HG02571 (cell line): ENCODE data around the gene SLC22A14.

ENCODE experiments used
- ATAC-seq: cut with Tn5 transposase; IDR thresholded peaks from one replicate; pipeline ENCODE4 v1.9.1; 2021; ENCODE audit warnings: mild to moderate bottlenecking, moderate library complexity; ENCODE audit not compliant: unreplicated experiment

SLC22A14 gene

DNA sequence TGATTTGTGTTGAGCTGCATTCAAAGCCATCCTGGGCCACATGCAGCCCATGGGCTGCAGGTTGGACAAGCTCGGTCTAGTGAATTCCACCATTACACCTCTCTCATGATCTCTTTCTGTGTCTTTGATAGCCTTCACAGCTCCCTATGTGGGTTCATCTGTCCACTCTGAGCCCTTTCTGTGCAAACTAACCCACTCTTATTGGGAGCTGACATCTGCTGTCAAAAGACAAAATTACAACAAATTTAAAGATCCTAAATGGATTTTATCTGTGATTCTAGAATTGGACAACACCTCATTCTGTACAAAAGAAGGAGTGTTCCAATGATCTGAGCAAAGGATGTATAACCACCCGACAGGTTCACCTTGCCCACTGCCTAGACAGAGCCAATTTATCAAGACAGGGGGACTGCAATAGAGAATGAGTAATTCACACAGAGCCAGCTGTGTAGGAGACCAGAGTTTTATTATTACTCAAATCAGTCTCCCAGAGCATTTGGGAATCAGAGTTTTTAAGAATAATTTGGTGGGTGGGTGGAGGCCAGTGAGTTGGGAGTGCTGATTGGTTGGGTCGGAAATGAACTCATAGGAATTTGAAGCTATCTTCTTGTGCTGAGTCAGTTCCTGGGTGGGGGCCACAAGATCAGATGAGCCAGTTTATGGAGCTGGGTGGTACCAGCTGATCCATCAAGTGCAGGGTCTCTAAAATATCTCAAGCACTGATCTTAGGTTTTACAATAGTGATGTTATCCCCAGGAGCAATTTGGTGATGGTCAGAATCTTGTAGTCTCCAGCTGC, 61.9 kb downstream of the SLC22A14 start:
- ATAC-seq, result no peak

DNA sequence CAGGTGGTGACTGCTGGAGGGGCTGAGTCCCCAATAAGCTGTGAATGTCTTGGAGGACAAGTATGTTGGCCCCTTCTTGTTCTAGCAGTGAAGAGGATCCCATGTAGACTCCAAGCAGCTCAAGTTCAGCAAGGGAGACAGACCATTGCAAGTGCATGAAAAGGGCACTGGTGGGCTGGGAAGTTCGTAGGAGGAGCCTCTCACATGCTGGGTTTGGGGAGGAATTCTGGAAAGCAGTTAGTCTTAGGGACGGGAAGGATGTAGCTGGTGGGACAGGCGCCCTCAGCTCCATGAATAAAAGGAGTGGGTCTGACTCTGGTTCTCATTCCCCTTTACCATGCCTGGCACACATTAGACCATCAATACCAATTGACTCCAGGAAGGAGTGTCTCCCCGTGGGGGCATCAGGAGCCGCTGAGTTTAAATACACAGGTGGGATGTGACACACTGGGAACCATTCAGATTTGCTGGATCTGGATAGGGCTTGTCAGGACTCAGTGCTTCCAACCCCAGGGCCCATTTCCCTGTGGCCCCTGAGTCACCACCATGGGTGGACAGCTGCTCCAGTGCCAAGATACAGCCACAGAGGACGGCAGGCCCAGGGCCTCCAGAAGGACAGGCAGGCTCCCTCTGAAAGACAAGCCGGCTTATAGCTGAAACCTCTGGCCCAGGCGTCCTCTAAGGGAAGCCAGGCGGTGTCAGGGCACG, 63.9 kb downstream of the SLC22A14 start:
- ATAC-seq, result peak; percentile 26

DNA sequence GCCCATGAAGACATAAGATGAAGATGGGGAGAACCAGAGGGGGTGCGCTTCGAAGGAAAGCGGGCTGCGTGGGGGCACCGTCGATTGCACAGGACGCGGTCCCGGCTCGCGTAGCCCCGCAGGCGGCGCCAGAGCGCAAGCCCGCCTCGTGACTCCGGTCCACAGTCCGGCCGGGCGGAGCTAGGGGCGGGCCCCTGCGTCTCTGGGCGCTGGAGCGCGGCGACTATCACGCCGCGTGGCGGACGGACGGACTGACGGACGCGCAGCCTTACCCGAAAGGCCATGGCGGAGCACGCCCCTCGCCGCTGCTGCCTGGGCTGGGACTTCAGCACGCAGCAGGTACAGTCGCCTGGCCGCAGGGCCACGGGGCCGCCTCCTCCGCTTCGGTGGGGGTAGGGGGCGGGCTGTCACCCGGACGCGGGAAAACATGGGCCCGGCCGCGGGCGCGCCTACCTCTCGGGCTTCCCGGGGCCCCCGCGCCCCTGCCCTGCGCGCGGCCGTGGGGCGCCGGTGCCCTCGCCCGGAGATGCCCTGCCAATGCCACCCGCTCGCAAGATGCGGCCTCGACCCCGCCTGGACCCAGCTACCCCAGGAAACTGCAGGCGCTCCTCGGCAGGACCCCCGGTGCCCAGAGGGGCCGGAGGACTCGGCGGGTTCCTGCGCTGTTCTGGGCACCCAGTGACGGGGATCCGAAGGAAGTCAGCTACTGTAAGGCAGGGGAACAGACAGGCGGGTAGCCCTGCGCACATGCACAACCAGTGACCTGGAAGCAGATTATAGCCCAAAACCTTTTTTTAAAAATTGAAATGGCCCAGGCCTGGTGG, 64.7 kb downstream of the SLC22A14 start, which contains the start of gene XYLB:
XYLB (plus strand) TSS at position 199 of the 824 bp plus-strand sequence; CDS start at position 283, 84 bp downstream.
- ATAC-seq, result peak; percentile 96

DNA sequence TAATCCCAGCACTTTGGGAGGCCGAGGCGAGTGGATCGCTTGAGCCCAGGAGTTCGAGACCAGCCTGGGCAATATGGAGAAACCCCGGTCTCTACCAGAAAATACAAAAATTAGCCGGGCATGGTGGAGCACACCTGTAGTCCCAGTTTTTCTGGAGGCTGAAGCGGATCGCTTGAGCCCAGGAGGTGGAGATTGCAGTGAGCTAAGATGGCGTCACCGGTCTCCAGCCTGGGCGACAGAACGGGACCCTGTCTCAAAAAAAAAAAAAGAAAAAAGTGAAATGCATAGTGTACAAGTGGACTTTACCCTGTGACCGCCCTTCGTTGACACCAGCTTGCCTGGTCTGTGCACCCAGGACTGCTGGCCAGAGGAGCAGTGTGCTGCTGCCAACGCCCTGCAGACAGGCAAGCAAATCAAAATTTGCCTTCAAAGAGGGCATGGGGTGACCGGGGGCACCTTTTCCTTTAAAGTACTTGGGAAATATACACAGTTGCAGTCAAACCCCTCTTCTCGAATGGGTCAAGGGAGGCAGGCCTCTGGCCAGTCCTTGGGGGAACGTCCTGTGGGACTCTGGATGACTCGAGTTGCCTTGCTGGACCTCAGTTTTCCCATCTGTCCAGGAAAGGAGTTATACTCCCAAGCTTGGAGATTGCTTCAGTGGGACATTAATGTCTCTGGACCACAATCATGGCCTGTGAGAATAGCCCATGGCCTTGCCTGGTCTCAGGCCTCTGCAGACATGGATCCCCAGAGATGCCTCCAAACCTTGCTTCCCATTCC, 65.5 kb downstream of the SLC22A14 start:
- ATAC-seq, result no peak

DNA sequence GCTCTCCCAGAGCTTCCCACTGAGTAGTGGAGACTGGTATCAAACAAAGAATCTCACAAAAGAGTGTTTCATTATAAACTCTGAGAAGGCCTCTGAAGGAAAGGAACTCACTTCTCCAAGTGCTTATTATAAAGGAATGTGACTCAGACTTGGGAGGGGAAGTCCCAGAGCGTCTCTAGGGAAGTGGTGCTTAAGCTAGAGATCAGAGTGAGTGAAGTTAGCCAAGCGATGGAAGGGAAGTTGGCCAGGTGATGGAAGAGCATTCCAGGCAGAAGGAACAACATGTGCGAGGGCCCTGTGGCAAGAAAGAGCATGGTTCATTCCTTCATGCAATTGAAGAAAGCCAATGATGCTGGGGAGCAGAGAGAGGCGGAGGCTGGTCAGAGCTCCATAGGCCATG, 66.8 kb downstream of the SLC22A14 start:
- no peak for ATAC-seq

DNA sequence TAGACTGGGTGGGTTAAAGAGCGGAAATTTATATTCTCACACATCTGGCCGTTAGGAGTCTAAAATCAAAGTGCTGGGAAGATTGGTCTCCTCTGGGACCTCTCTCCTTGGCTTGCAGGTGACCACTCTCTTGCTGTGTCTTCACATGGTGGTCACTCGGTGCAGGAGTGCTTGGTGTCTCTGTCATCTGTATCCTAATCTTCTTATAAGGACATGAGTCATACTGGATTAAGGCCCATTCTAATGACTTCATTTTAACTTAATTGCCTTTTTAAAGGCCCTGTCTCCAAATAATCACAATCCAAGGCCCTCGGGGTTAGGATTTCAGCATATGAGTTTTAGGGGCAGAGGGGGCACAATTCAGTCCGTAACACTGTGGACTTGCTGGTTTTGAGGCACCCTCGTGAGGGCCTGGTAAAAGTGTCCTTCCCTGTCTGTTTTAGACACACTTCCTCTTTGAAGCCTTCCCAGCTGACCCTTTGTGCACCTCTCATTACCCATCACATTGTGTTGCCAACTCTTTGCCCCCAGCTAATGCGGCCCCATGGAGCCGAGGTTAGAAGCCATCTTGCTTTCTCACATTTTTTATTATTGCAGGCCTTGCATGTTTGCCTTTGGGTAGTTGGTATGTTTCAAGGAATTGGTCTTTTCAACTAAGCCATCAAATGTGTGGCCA, 67.7 kb downstream of the SLC22A14 start:
- ATAC-seq, result no peak

DNA sequence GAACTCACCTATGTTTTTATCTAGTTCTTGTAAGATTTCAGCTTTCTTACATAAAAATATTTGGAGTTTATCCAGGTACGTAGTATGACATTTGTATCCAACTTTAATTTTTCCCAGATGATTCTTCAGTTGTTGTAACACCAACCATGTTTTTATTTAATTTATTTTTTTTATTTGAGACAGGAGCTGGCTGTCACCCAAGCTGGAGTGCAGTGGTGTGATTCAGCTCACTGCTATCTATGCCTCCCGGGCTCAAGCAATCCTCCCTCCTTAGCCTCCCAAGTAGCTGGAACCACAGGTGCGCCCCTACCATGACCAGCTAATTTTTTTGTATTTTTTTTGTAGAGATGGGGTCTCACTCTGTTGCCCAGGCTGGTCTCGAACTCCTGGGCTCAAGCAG, 71.1 kb downstream of the SLC22A14 start:
- no peak for ATAC-seq

DNA sequence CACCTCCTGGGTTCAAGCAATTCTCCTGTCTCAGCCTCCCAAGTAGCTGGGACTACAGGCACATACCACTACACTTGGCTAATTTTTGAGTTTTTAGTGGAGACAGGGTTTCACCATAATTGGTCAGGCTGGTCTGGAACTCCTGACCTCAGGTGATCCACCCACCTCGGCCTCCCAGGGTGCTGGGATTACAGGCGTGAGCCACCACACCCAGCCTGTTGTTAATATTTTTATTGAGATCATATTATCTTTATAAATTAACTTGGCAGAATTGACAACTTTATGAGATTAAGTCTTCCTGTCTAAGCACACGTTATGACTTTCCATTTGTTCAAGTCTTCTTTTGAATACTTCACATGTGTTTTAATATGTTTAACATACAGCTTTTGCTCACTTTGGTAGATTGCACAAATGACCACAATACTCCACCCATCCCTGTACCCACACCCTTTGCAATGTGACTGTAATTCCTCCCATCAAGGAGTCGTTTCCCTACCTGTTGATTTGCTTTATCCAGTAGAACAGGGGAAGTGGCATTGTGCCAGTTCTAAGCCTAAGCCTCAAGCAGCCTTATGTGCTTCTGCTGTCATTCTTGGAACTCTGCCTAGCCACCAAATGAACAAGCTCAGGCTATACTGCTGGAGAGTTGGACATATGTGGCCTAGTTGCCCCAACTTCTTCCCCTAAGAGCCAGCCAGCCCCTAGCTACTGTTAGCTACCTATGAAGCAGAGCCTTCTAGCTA, 72.7 kb downstream of the SLC22A14 start:
- ATAC-seq, result no peak

DNA sequence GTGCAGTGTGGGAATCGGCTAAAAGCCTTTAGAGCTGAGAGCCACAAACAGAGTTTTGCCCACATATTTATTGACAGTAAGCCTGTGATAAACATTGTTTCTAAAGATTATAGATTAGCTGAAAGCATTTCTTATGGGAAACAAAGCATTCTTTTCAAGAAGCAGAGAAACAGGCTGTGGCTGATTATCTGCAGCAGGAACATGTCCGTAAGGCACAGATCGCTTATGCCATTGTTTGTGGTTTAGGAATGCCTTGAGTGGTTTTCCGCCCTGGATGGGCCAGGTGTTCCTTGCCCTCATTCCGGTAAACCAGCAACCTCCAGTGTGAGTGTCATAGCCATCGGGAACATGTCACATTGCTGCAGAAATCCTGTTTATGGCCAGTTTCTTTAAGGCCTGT, 76.9 kb downstream of the SLC22A14 start:
- no peak for ATAC-seq

DNA sequence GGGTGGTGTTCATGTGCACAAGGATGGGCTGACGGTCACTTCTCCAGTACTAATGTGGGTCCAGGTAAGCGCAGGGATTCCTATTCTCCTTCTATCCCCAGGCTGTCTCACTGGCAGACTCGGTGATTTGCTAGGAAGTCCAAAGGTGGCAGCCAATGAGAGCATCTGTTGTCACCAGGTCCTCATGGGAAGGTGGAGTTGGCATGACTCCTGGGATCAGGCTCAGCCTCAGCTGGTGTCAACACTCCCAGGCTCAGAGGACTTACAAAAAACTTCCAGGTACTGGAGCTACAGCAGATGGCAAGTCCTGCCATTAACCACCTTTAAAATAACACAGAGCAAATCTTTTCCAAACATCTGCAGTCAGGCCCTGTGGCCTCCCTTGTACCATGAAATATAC, 78.3 kb downstream of the SLC22A14 start:
- no peak for ATAC-seq

DNA sequence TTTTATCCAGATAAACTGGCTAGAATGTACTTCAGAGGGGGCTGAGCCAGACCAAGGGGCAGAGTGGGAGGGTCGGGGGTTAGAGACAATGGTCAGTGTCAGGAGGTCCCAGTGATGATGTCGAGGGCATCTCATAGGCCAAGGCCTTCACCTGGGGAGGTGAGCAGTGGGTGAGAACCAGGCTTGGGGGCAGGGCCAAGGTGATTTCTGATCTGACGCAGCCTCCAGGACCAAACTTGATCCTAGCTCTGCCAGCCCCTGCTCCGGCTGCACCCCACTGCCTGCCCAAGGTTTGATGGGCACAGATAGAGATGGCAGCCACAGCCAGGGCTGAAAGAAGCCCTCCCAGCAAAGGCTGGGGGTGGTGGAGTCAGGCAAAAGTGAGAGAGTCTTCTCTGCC, 79.4 kb downstream of the SLC22A14 start:
- ATAC-seq, result no peak

DNA sequence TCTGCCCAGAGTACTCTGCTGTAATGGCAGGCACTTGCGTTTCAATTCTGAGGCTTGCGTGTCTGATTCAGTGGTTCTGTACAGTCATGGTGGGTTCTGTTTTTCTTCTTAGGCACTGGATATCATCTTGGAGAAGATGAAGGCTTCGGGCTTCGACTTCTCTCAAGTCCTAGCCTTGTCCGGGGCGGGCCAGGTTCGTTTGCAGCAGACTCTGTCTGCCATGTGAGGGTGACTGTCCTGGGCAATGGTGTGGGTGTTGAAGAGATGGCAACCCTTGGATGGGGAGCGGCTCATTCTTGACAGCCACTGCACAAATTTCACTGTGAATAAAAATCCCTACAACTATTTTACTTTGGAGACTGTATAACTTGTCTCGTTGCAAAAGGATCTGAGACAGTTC, 80.7 kb downstream of the SLC22A14 start:
- no peak for ATAC-seq

DNA sequence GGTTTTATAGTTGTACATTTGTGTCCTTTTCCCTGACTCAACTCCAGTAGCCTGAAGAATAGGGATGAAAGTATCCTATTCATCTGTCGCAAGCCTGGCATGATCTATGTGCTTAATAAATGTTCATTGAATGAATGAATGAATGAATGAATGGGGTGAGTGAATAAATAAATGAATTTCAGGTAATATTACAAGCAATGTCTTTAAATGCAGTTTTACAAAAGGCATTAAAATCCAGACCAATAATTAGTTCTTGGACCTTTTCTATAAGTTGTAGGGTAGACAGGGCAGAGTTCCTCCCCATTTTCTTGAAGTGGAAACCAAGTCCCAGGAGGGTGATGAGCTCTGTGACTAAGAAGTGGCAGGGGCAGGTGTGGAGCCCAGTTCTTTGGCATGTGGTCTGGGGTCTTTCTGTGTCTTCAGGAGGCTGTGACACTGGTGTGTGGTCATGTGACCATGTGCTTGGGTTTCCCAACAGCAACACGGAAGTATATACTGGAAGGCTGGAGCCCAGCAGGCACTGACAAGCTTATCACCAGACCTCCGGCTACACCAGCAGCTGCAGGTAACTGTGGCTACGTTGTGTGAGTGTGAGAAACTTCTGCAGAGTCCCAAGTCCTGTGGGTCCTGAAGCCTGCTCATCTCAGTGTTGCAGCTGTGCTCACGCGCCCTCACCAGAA, 82.8 kb downstream of the SLC22A14 start:
- no peak for ATAC-seq

DNA sequence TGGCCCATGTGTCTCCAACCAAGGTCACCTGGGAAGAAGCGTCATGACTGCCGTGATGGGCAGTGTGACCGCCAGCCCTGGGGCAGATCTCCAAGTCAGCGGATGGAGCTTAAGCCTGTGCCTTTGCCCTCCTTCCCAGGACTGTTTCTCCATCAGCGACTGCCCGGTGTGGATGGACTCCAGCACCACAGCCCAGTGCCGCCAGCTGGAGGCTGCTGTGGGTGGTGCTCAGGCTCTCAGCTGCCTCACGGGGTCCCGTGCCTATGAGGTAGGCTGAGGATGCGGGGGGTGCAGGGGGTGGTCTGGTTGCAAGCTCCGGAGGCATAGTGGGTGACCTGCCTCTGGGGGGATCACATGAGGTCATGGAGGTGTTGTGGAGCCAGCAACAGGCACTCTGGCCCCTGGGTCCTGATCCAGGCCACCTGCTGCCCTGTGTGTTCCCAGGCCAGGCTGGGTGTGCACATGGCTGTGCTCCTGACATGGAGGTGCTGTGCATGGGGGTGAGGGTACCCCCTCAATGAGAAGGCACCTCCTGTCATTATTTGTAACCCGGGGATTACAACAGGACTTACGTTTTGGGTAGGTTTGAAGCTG, 83.5 kb downstream of the SLC22A14 start:
- no peak for ATAC-seq

DNA sequence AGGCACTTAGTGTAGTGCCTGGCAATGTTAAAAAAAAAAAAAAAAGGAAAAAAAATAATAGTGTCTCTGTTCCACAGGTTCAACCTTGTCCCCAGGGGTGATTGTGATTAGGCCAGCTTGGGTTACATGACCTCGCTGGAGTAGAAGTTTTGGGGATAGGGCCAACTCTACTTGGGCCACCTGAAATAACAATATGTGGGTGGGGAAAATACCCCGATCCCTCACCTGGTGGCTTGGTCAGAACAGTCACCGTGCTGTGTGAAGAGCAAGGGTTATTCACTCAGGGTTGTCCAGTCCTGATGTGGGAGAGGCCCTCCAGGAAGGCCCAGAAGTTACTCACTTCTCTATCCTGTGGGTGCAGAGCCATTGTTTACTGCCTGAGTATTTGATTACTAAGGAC, 84.0 kb downstream of the SLC22A14 start:
- ATAC-seq, result no peak

DNA sequence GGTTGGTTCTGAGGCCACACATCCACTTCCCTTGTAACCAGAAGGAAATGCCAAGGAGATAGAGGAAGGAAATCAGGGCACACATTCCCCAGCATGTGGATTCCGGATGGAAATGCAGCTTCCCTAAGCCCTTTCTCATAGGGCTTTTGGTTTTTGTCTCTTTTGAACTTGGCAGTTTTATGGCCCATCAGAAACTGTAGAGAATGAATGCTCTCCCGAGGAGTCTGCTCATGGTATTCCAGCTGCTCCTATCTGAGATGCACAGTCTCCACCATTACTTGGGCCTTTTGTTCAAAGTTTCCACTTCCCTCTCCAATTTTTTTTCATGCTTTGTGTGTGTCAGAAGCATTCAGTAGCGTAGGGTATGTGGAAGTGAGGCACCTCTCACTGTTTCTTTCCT, 85.7 kb downstream of the SLC22A14 start:
- no peak for ATAC-seq
